ENCODE data around the gene SPOCK2. TPM values are rescaled to one million over a fixed set of nuclear protein-coding genes. Genes with fewer than 3 reads are reported as not detected.

The SPOCK2 gene
- total RNA-seq, 3 donors from 2014 or later: 3.1 to 12.3 (median 7.4) TPM

DNA sequence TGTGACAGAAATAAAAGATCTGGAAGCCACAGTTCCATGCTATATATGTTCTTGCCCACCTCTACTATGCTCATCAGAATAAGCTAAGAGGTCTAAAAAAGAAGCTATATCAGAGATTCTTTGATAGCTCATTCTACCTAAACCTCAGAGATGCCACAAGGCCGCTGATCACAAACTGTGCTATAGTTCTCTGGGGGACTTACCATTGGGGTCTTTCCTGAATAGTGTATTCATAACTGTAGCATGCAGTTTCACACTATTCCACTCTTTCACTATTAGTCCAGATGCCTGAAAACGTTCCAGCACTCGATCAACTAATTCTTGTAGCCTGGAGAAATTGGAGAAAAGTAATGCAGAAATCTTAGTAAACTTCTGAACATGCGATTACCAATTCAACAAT, 44.5 kb upstream of the SPOCK2 start:
- no peak for TF ChIP-seq CTCF (IDR thresholded peaks at IDR 0.05)
- Histone ChIP-seq H3K9me3 (peaks cover 5% of the 10 kb centered on the region), H3K4me1 (ENCODE audit: low read depth) (no peaks in the 10 kb centered on the region), H3K36me3 (ENCODE audit: low read depth) (no peaks in the 10 kb centered on the region), H3K4me3 (no peak overlapping the region)
- ATAC-seq (no peak), DNase-seq (no peak)
- intact Hi-C loops (cut with DNase I, micrococcal nuclease): no loop called here

DNA sequence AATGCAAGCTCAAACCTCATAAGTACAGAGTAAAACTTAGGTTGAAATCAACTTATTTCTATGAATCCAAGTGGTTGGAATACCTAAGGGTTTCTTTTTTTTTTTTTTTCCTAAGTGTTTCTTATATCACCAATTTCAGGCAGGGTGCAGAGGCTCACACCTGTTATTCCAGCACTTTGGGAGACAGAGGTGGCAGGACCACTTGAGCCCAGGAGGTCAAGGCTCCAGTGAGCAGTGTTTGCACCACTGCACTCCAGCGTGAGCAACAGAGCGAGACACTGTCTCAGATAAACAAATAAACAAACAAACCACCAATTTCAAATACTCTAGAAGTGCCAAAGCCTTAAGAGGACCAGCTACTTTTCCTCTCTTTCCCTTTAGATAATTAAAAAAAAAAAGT, 39.2 kb upstream of the SPOCK2 start:
- H3K9me3 ChIP-seq: no peaks in the 10 kb centered on the region
- TF ChIP-seq CTCF (IDR thresholded peaks at IDR 0.05): no peak
- intact Hi-C loops (cut with DNase I, micrococcal nuclease): loop anchor here (10.0 kb wide), 1 partner anchor 207 kb away; no protein-coding TSS in a partner anchor
- H3K4me3 ChIP-seq: no peak overlapping the region
- no peaks in the 10 kb centered on the region for H3K36me3 ChIP-seq (ENCODE audit: low read depth)
- ATAC-seq: no peak
- H3K4me1 ChIP-seq (ENCODE audit: low read depth): no peaks in the 10 kb centered on the region
- DNase-seq: no peak

- no peaks in the 10 kb centered on the region for H3K36me3 ChIP-seq (ENCODE audit: low read depth)
- intact Hi-C loops (cut with DNase I, micrococcal nuclease): loop anchor here (10.0 kb wide), 1 partner anchor 208 kb away; no protein-coding TSS in a partner anchor
- H3K9me3 ChIP-seq: no peaks in the 10 kb centered on the region
- ATAC-seq (no peak), DNase-seq (no peak)
- H3K4me1 ChIP-seq (ENCODE audit: low read depth): no peaks in the 10 kb centered on the region
- H3K4me3 ChIP-seq: no peak overlapping the region
- no peak for TF ChIP-seq CTCF (IDR thresholded peaks at IDR 0.05)
Observed at GRCh38 chr10:72126872-72127232, 38.5 kb upstream of the SPOCK2 start.

DNA sequence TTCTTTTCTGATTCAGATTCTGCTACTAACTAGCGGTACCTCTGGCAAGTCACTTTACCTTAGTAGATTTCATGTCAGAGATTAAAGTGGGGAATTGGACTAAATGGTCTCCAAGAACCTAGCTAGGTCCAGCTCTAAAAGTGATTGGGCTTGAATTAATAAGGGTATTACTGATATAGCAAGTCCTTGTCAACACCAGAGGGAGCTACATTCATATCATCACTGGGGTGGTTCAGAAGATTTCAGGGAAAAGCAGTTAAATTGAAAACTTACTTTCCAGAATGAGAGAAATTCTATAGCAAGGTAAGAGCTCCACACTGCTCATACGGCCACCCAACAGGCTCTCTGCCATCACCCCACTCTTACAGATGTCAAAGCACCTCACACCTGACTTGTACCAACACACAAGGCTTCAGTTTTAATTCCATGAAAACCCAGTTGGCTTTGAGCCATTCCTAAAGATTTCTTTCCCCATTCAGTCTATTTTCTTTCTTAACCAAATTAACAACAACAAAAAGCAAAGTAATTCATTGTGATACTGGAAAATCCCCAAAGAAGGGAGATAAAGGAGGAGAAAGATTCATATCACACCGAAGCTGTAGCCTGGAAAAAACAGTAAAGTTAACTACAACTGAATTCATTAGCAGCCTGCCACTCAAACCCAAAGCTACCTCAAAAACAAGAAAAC, 38.0 kb upstream of the SPOCK2 start:
- no peak for ATAC-seq
- intact Hi-C loops (cut with DNase I, micrococcal nuclease): loop anchor here (10.0 kb wide), 1 partner anchor 208 kb away; no protein-coding TSS in a partner anchor
- TF ChIP-seq CTCF (IDR thresholded peaks at IDR 0.05): no peak
- Histone ChIP-seq H3K9me3 (no peaks in the 10 kb centered on the region), H3K4me3 (no peak overlapping the region), H3K4me1 (ENCODE audit: low read depth) (no peaks in the 10 kb centered on the region), H3K36me3 (ENCODE audit: low read depth) (no peaks in the 10 kb centered on the region)
- no peak for DNase-seq

DNA sequence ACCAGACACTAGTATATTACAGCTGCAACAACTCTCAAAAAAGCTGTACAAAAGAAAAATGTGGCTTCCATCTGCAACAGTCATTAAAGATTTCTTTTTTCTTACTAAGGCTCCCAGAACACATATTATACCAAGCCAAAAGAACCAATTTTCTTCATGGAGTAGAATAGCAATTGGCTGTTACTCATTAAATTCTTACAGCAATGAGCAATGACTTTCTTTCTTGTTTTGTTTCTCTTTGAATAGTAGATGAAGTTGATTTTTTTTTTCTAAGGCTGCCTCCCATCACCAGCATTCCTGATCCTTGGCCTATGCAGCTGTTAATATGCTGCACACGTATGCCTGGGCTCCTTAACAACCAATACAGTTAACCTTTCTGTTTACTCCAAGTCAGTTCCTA, 36.6 kb upstream of the SPOCK2 start:
- Histone ChIP-seq H3K36me3 (ENCODE audit: low read depth) (no peaks in the 10 kb centered on the region), H3K4me3 (no peak overlapping the region), H3K9me3 (no peaks in the 10 kb centered on the region), H3K4me1 (ENCODE audit: low read depth) (no peaks in the 10 kb centered on the region)
- no peak for ATAC-seq
- intact Hi-C loops (cut with DNase I, micrococcal nuclease): loop anchor here (10.0 kb wide), 1 partner anchor 210 kb away; no protein-coding TSS in a partner anchor
- no peak for TF ChIP-seq CTCF (IDR thresholded peaks at IDR 0.05)
- no peak for DNase-seq
